Measurements from ENCODE around the gene IGSF9.

Gene IGSF9

DNA sequence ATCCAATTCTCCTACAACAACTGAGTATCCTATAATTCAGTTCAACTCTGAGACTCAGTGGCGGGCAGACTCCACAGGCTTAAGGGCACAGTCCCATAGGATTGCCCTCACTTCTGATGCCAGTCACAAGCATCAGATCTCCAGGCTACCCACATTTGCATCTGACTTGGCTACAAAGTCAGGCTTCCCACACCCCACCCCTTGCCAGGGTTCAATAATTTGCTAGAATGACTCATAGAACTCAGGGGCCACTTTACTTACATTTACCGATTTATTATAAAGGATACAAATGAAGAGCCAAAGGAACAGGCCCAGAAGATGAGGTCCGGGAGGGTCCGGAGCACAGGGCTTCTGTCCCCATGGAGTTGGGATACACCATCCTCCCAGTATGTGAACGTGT, 44.6 kb upstream of the IGSF9 start:
- H3K27ac ChIP-seq: no peak overlapping the region
- ChIA-PET CTCF (no interaction called here), POLR2A (ENCODE audit: low non-redundant PET) (no interaction called here)
- TF ChIP-seq, protein P1, sequence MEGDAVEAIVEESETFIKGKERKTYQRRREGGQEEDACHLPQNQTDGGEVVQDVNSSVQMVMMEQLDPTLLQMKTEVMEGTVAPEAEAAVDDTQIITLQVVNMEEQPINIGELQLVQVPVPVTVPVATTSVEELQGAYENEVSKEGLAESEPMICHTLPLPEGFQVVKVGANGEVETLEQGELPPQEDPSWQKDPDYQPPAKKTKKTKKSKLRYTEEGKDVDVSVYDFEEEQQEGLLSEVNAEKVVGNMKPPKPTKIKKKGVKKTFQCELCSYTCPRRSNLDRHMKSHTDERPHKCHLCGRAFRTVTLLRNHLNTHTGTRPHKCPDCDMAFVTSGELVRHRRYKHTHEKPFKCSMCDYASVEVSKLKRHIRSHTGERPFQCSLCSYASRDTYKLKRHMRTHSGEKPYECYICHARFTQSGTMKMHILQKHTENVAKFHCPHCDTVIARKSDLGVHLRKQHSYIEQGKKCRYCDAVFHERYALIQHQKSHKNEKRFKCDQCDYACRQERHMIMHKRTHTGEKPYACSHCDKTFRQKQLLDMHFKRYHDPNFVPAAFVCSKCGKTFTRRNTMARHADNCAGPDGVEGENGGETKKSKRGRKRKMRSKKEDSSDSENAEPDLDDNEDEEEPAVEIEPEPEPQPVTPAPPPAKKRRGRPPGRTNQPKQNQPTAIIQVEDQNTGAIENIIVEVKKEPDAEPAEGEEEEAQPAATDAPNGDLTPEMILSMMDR (conservative IDR thresholded peaks at IDR 0.05; ENCODE audit: low read depth): no peak
- no peak for DNase-seq (ENCODE audit: low spot score)

DNA sequence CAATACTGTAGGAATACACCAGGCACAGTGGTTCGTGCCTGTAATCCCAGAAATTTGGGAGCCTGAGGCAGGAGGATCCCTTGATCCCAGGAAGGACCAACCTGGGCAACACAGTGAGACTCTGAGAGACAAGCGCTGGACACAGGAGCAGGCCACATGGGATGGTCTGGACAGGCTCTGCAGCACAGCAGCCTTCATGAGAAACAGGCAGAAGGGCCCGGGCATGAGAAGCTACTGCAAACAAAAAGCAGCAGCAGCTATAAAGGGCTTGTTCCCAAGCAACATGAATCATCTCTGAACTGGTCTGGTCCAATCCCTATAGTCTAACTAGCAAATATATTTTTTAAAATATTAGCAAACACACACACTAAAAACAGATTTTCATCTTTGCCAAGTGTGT, 44.2 kb upstream of the IGSF9 start:
- ChIA-PET CTCF (interaction anchor here (1.3 kb wide), 1 partner anchor 16 kb away, joined by 5 read pairs; no protein-coding TSS in a partner anchor), POLR2A (ENCODE audit: low non-redundant PET) (no interaction called here)
- H3K27ac ChIP-seq: no peak overlapping the region
- no peak for DNase-seq (ENCODE audit: low spot score)
- TF ChIP-seq, protein P1 (conservative IDR thresholded peaks at IDR 0.05; ENCODE audit: low read depth): no peak

DNA sequence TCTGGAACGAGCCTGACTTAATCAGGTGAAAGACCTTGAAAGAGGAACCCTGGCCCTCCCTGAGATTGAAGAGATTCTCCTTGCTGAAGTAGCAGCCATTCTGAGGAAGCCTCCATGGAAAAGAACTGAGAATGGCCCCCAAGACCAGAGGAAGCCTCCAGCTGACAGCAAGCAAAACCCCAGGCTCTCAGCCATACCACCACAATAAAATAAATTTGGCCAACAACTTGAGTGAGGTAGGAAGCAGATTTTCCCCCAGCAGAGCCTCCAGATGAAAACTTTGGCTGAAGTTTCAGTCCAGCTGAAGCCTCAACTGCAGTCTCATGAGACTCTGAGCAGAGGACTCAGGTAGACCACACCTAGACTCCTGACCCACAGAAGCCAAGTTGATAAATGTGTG, 42.6 kb upstream of the IGSF9 start:
- TF ChIP-seq, protein P1 (conservative IDR thresholded peaks at IDR 0.05; ENCODE audit: low read depth): no peak
- no peak overlapping the region for H3K27ac ChIP-seq
- no peak for DNase-seq (ENCODE audit: low spot score)
- ChIA-PET POLR2A (ENCODE audit: low non-redundant PET) (no interaction called here), CTCF (no interaction called here)

DNA sequence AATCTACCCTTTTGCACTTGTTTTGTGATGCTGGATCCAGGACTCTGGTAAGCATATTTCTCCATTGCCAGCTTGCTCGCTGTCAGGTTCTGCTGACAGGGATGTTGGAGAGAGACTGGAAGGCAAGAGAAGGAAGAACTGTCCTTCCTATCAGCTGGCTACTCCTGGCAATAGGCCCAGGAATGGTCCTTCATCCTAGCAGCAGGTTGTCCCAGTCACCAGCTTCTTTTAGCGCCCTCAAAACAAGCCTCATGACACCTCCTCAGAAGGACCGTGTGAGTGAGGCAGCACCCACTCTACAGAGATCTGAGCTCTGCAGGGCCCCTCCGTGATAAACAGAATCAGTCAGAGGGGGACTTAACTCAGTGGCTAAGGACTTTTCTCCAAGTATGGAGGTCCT, 41.8 kb upstream of the IGSF9 start:
- no peak for DNase-seq (ENCODE audit: low spot score)
- H3K27ac ChIP-seq: no peak overlapping the region
- POLR2A ChIA-PET (ENCODE audit: low non-redundant PET): no interaction called here
- TF ChIP-seq, protein P1 (conservative IDR thresholded peaks at IDR 0.05; ENCODE audit: low read depth): no peak
- CTCF ChIA-PET: interaction anchor here (0.6 to 0.9 kb wide), 2 partner anchors 20 to 24 kb away, joined by 3 to 4 read pairs; no protein-coding TSS in a partner anchor

DNA sequence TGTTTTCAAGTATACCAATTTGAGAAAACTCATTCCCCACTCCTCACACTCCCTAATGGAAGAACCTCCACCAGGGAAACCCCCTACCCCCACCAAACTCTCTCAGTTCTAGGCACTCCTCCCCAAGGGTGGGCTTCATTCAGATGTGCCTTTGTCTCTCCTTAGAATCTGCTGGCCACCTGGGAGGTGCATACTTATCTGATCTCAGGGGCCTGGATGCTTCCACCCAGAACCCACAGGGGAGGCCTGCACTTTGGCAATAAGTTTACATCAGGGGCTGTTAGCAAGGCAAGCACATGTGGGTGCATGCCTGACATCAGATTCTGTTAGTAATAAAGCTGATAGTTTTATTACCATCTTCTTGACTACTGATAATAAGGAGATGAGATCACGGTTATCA, 41.1 kb upstream of the IGSF9 start:
- no peak overlapping the region for H3K27ac ChIP-seq
- CTCF ChIA-PET: interaction anchor here (0.9 kb wide), 1 partner anchor 21 kb away, joined by 3 read pairs; no protein-coding TSS in a partner anchor
- POLR2A ChIA-PET (ENCODE audit: low non-redundant PET): no interaction called here
- no peak for DNase-seq (ENCODE audit: low spot score)
- TF ChIP-seq, protein P1 (conservative IDR thresholded peaks at IDR 0.05; ENCODE audit: low read depth): no peak

DNA sequence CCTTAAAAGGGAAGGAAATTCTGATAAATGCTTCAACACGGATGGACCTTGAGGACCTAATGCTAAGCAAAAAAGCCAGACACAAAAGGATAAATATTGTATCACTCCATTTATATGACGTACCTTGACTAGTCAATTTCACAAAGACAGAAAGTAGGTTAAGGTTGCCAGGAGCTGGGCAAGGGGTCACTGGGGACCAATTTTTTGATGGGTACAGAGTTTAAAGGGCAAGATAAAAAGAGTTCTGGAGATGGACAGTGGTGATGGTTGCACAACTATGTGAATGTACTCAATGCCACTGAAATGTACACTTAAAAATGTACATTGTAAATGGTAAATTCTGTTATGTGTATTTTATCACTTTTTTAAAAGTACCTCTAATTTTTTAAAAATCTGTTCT, 40.7 kb upstream of the IGSF9 start:
- DNase-seq (ENCODE audit: low spot score): no peak
- TF ChIP-seq, protein P1 (conservative IDR thresholded peaks at IDR 0.05; ENCODE audit: low read depth): no peak
- no peak overlapping the region for H3K27ac ChIP-seq
- ChIA-PET POLR2A (ENCODE audit: low non-redundant PET) (no interaction called here), CTCF (interaction anchor here (0.9 kb wide), 1 partner anchor 21 kb away, joined by 3 read pairs; no protein-coding TSS in a partner anchor)

DNA sequence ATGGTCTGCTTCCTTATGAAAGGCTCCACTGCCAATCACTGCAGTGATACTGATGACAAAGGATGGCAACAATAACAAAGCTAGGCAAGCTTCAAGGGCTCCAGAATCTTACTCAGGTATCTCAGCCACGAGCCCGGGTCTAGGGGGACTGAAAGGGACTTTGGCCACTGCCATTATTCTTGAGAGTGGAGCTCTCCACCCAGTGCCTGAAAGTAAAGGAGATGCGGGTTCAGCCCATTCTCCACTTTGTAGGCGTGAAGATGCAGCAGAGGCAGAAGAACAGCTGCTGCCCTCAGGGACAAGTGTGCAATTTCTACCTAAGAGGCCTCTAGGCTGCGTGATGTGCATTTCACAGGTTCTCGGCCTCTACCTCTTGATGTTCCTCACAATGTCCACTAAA, 40.1 kb upstream of the IGSF9 start:
- no peak for DNase-seq (ENCODE audit: low spot score)
- ChIA-PET POLR2A (ENCODE audit: low non-redundant PET) (no interaction called here), CTCF (no interaction called here)
- TF ChIP-seq, protein P1 (conservative IDR thresholded peaks at IDR 0.05; ENCODE audit: low read depth): no peak
- no peak overlapping the region for H3K27ac ChIP-seq

Data from RWPE1 (cell line).